ENCODE measurements around the gene ZNF862. TPM values are rescaled to one million over a fixed set of nuclear protein-coding genes. Genes with fewer than 3 reads are reported as not detected.

The ZNF862 gene
- total and polyA plus RNA-seq, 2 of the 13 experiments (the other 11 are each of a cell fraction or from before 2014, with no cell fraction given), result 0.89 to 2.0 TPM

GRCh38 chr7:149874644-149875028 is 36.5 kb downstream of the ZNF862 start (continued):
- TF ChIP-seq TIGD3 (CRISPR knock-in tag; IDR thresholded peaks at IDR 0.05; ENCODE audit: borderline replicate concordance) (no peak), GATA4 (IDR thresholded peaks at IDR 0.05; ENCODE audit: borderline replicate concordance, low read depth) (no peak), THAP11 (CRISPR knock-in tag; IDR thresholded peaks at IDR 0.05) (no peak), SYNCRIP (IDR thresholded peaks at IDR 0.05; ENCODE audit: insufficient read depth, low read depth, low read length) (no peak), GLMP (CRISPR knock-in tag; IDR thresholded peaks at IDR 0.05; ENCODE audit: borderline replicate concordance) (no peak), ATF5 (CRISPR knock-in tag; IDR thresholded peaks at IDR 0.05; ENCODE audit: low read depth) (no peak), THYN1 (CRISPR knock-in tag; IDR thresholded peaks at IDR 0.05; ENCODE audit: borderline replicate concordance, low read depth) (no peak), ZNF83 (CRISPR knock-in tag; IDR thresholded peaks at IDR 0.05; ENCODE audit: borderline replicate concordance) (no peak), IRX3 (CRISPR knock-in tag; IDR thresholded peaks at IDR 0.05; ENCODE audit: borderline replicate concordance, low read depth) (no peak)

- ChIA-PET POLR2A (interaction anchor here (1.3 kb wide), 1 partner anchor 10 kb away, joined by 4 read pairs; no protein-coding TSS in a partner anchor), CTCF (ENCODE audit: low intra/inter-chr PET ratio, low total read pairs) (no interaction called here)
- ATAC-seq (no peak), DNase-seq (ENCODE audit: low spot score) (no peak), FAIRE-seq (no peak)
- in situ Hi-C loops (cut with HindIII; ENCODE audit: extremely low pct_ligation_motif_present, low pct_unique_long_range_greater_than_20kb) (no loop called here), intact Hi-C loops (cut with micrococcal nuclease; ENCODE audit: unreplicated experiment) (no loop called here)
- Histone ChIP-seq H3K4me3 (replicated peaks in 1 of 3; ENCODE audit: insufficient read depth in 1 of 3, low read depth in 2 of 3, low read length in 3 of 3) (peak overlapping the region in 2 of 3 experiments; percentile 69 to 80; a peak in 4 of 6 replicates), H3K36me3 (replicated peaks in 1 of 2; ENCODE audit: control insufficient read depth in 1 of 2, insufficient read depth in 2 of 2, low read length in 2 of 2) (peaks cover 3 to 24% of the 10 kb centered on the region in 2 experiments; a peak in 3 of 5 replicates), H3K27me3 (ENCODE audit: control insufficient read depth in 1 of 2, insufficient read depth in 2 of 2, low read length in 2 of 2) (no peaks in the 10 kb centered on the region), H3K27ac (ENCODE audit: extremely low read length, insufficient read depth, low read length) (peak overlapping the region; percentile 71), H2AFZ (ENCODE audit: low read length) (no peak overlapping the region), H4K20me1 (ENCODE audit: insufficient read depth, low read length) (no peaks in the 10 kb centered on the region), H3K79me2 (ENCODE audit: insufficient read depth, low read length) (peaks cover 8% of the 10 kb centered on the region), H3K4me1 (ENCODE audit: insufficient read depth, low read length) (peaks cover 33% of the 10 kb centered on the region), H3K4me2 (ENCODE audit: low read depth, low read length) (peak overlapping the region; percentile 85), H3K9me3 (ENCODE audit: low read length) (no peaks in the 10 kb centered on the region), H3K9ac (ENCODE audit: insufficient read depth, low read depth, low read length) (peak overlapping the region; percentile 70)
- no TSS peak for BruUV-seq (replicated peaks)
- 83% methylated on average over 4 of the region's 4 CpGs for WGBS (ENCODE audit: low lambda C conversion rate)
- TF ChIP-seq MBD4 (IDR thresholded peaks at IDR 0.05; ENCODE audit: borderline replicate concordance, low read length) (no peak), TMF1 (CRISPR knock-in tag; IDR thresholded peaks at IDR 0.05; ENCODE audit: low read depth) (no peak), FLYWCH1 (CRISPR knock-in tag; IDR thresholded peaks at IDR 0.05) (no peak), ZNF224 (CRISPR knock-in tag; IDR thresholded peaks at IDR 0.05) (no peak), TFDP2 (CRISPR knock-in tag; IDR thresholded peaks at IDR 0.05) (no peak), CSRNP2 (CRISPR knock-in tag; conservative IDR thresholded peaks at IDR 0.05; ENCODE audit: low read depth) (no peak), ZNF292 (CRISPR knock-in tag; IDR thresholded peaks at IDR 0.05; ENCODE audit: borderline replicate concordance, low read depth) (no peak), HES4 (CRISPR knock-in tag; IDR thresholded peaks at IDR 0.05; ENCODE audit: borderline replicate concordance) (no peak), ZNF792 (CRISPR knock-in tag; IDR thresholded peaks at IDR 0.05) (no peak)
Observed at GRCh38 chr7:149875396-149875795, 37.2 kb downstream of the ZNF862 start.
